ENCODE results near the gene KHNYN.
A peak's percentile ranks its signal among the peaks of the same experiment; 100 is the strongest.

KHNYN gene

DNA sequence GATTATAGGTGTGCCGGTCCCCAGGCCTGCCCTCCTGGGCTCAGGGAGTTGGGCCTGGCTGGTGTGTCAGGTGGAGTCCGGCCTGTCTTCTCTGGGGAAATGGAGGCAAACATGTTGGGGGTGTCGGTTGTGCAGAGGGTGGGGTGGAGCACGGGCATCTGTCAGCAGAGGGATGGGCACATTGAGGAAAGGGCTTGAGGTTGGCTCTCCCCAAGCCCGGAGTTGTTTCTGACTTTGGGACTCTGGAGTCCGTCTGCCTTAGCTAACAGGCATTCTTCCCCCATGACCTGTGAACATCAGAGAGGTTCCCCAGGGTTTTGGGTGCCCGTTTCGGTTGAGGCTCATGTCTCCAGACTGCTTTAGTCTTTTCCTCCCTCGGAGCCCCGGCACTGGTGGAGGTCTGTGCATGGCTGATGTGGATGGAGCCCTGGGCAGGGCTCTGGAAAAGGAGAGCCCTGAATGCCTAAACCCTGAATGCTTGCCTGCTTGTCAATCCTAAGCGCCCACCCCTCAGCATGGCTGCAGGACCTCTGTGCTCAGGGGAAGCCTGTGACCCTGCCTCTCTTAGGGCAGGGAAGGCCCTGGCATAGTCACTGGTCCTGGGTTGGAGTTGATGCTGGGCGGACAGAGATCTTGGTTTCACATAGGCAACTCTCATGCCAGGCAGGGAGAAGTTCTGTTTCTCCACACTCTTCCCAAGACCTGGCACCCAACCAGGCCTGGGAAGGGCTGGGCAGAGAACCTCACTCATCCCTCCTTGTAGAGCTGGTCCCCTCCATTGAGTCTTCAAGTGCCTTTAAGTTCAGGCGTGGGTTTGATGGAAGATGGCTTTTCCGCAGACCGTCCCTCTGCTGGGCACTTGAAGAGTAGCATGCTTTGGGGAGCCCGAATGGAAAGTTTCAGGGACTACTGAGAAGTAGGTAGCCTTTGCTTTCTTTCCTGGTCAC lies 18.0 kb upstream of the KHNYN start:
- ATAC-seq (peak; percentile 59), DNase-seq (peak; percentile 39)
- no peak overlapping the region for H3K4me3 Mint-ChIP-seq

DNA sequence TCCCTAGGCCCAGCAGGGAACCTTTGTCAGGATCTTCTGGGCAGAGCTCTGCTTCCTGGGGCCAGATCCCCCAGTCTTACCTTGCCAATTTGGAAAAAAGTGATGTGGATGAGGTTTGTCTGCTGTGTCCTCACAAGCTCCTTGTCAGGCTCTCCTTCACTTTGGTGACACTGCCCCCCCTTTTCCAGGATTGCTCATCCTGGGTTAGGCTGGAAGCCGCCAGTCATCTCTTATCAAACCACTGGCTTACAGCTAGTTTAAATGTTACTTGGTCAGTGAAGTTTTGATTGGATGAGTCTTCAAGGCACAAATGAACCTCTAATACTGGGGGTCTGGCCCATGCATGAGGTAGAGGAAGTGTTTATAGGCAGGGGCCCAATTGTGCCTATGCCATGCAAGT lies 15.7 kb upstream of the KHNYN start:
- DNase-seq (no peak), ATAC-seq (no peak)
- Mint-ChIP-seq H3K27me3 (peaks cover 7% of the 10 kb centered on the region), H3K4me3 (no peak overlapping the region), H3K9me3 (no peaks in the 10 kb centered on the region), H3K4me1 (no peaks in the 10 kb centered on the region), H3K36me3 (ENCODE audit: low read depth) (no peaks in the 10 kb centered on the region), H3K27ac (no peak overlapping the region)

More for the DNA sequence above, 18.0 kb upstream of the KHNYN start:
- no peaks in the 10 kb centered on the region for H3K4me1 Mint-ChIP-seq
- H3K9me3 Mint-ChIP-seq: no peaks in the 10 kb centered on the region
- H3K36me3 Mint-ChIP-seq (ENCODE audit: low read depth): no peaks in the 10 kb centered on the region
- no peaks in the 10 kb centered on the region for H3K27me3 Mint-ChIP-seq
- H3K27ac Mint-ChIP-seq: no peak overlapping the region

DNA sequence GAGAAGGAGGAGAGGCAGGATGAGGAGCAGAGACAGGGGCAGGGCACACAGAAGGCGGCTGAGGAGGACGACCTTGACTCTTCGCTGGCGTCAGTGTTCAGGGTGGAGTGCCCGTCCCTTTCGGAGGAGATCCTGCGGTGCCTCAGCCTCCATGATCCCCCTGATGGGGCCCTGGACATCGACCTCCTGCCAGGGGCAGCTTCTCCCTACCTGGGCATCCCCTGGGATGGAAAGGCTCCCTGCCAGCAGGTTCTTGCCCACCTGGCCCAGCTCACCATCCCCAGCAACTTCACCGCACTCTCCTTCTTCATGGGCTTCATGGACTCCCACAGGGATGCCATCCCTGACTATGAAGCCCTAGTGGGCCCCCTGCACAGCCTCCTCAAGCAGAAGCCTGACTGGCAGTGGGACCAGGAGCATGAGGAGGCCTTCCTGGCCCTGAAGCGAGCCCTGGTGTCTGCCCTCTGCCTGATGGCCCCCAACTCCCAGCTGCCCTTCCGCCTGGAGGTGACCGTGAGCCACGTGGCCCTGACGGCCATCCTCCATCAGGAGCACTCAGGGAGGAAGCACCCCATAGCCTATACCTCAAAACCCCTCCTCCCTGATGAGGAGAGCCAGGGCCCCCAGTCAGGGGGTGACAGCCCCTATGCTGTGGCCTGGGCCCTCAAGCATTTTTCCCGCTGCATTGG lies 14.9 kb upstream of the KHNYN start:
- ATAC-seq (no peak), DNase-seq (no peak)
- H3K27me3 Mint-ChIP-seq: peaks cover 7% of the 10 kb centered on the region
- no peaks in the 10 kb centered on the region for H3K4me1 Mint-ChIP-seq
- no peak overlapping the region for H3K4me3 Mint-ChIP-seq
- no peaks in the 10 kb centered on the region for H3K36me3 Mint-ChIP-seq (ENCODE audit: low read depth)
- H3K9me3 Mint-ChIP-seq: no peaks in the 10 kb centered on the region
- H3K27ac Mint-ChIP-seq: no peak overlapping the region

DNA sequence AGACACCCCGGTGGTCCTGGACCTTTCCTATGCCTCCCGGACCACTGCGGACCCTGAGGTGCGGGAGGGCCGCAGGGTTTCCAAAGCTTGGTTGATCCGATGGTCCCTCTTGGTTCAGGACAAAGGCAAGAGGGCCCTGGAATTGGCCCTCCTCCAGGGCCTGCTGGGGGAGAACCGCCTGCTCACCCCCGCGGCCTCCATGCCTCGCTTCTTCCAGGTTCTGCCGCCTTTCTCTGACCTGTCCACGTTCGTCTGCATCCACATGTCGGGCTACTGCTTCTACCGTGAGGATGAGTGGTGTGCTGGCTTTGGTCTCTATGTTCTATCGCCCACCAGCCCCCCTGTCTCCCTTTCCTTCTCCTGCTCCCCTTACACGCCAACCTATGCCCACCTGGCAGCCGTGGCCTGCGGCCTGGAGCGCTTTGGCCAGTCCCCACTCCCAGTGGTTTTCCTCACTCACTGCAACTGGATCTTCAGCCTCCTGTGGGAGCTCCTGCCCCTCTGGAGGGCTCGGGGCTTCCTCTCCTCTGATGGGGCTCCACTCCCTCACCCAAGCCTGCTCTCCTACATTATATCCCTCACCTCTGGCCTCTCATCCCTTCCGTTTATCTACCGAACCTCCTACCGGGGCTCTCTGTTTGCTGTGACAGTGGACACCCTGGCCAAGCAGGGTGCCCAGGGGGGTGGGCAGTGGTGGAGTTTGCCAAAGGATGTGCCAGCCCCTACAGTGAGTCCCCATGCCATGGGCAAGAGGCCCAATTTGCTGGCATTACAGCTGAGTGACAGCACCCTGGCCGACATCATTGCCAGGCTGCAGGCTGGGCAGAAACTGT lies 14.1 kb upstream of the KHNYN start:
- no peak for DNase-seq
- H3K36me3 Mint-ChIP-seq (ENCODE audit: low read depth): no peaks in the 10 kb centered on the region
- H3K4me1 Mint-ChIP-seq: no peaks in the 10 kb centered on the region
- ATAC-seq: no peak
- H3K4me3 Mint-ChIP-seq: no peak overlapping the region
- H3K9me3 Mint-ChIP-seq: no peaks in the 10 kb centered on the region
- peaks cover 7% of the 10 kb centered on the region for H3K27me3 Mint-ChIP-seq
- no peak overlapping the region for H3K27ac Mint-ChIP-seq

DNA sequence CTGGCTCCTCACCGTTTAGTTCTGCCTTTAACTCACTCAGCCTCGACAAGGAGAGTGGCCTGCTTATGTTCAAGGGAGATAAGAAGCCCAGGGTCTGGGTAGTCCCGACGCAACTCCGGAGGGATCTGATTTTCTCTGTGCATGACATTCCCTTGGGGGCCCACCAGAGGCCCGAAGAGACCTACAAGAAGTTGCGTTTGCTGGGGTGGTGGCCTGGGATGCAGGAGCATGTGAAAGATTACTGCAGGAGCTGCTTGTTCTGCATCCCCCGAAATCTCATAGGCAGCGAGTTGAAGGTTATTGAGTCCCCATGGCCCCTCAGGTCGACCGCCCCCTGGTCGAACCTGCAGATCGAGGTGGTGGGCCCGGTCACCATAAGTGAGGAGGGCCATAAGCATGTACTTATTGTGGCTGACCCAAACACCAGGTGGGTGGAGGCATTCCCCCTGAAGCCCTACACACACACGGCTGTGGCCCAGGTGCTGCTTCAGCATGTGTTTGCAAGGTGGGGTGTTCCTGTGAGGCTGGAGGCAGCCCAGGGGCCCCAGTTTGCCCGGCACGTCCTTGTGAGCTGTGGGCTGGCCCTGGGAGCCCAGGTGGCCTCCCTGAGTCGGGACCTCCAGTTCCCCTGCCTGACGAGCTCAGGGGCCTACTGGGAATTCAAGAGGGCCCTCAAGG lies 13.4 kb upstream of the KHNYN start:
- H3K27ac Mint-ChIP-seq: no peak overlapping the region
- ATAC-seq (no peak), DNase-seq (no peak)
- peaks cover 7% of the 10 kb centered on the region for H3K27me3 Mint-ChIP-seq
- H3K36me3 Mint-ChIP-seq (ENCODE audit: low read depth): no peaks in the 10 kb centered on the region
- no peak overlapping the region for H3K4me3 Mint-ChIP-seq
- H3K4me1 Mint-ChIP-seq: no peaks in the 10 kb centered on the region
- H3K9me3 Mint-ChIP-seq: no peaks in the 10 kb centered on the region

DNA sequence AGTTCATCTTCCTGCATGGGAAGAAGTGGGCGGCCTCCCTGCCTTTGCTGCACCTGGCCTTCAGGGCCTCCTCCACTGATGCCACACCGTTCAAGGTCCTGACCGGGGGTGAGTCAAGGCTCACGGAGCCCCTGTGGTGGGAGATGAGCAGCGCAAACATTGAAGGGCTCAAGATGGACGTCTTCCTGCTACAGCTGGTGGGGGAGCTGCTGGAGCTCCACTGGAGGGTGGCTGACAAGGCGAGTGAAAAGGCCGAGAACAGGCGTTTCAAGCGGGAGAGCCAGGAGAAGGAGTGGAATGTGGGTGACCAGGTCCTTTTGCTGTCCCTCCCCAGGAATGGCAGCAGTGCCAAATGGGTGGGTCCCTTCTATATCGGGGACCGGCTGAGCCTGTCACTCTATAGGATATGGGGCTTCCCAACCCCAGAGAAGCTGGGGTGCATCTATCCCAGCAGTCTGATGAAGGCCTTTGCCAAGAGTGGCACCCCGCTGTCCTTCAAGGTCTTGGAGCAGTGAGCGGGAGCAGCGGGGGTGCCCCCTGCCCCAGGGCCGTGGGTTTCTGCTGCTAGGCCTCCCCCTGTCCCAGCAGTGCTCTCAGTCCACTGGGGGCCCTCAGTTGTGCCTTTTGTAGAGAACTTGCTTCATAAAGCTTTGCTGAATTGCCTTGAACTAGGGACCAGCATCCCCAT lies 12.7 kb upstream of the KHNYN start:
- H3K36me3 Mint-ChIP-seq (ENCODE audit: low read depth): no peaks in the 10 kb centered on the region
- H3K4me1 Mint-ChIP-seq: no peaks in the 10 kb centered on the region
- DNase-seq (no peak), ATAC-seq (no peak)
- no peak overlapping the region for H3K27ac Mint-ChIP-seq
- no peak overlapping the region for H3K4me3 Mint-ChIP-seq
- no peaks in the 10 kb centered on the region for H3K9me3 Mint-ChIP-seq
- H3K27me3 Mint-ChIP-seq: peaks cover 7% of the 10 kb centered on the region

DNA sequence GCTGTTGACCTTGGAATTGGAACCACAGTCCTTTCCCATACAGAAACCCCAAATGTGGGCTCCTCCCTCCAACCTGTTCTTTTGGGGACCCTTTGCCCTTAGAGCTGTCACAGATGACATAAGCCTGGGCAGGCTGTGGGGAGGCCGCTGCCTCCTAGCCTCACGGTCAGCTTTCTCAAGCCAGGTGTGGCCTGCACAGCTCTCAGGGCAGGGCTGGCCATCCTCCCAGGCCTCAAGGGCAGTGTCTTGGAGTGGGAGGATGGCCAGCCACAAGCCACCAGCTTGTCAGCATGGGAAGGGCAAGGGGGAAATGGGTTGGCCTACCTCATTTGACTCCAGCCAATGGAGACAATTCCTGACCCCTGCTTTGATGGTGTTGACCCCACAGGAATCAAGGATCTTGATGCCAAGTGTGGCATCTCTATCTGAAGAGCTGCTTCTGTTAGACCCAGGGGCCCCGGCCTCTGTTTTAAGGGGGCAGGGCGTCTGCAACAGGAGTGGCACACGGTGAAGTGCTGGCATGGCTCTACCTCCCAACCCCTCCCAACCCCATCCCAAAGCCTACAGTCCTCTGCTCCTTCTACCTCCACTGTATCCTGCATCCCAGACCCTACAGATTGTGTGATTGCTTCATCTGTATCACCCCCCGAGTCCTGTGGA lies 11.8 kb upstream of the KHNYN start:
- ATAC-seq: no peak
- Mint-ChIP-seq H3K4me1 (no peaks in the 10 kb centered on the region), H3K4me3 (no peak overlapping the region), H3K27ac (no peak overlapping the region), H3K27me3 (peaks cover 7% of the 10 kb centered on the region), H3K9me3 (no peaks in the 10 kb centered on the region), H3K36me3 (ENCODE audit: low read depth) (no peaks in the 10 kb centered on the region)
- DNase-seq: no peak

DNA sequence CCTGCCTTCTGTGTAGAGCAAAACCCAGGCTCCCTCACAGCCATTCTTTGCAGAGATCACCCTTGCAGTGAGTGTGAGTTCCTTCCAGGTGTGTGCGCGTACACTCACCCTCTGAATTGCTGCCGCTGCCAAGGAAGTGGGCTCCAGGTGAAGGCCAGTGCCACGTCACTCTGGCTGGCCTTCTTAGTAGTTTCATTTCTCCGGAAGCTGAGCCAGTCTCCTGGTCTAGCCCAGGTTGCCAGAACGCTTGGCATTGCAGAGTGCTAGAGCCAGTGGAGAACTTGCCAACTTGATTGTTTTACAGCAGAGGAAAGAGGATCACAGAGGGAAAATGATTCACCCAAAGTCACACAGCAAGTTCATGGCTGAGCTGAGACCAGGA lies 11.3 kb upstream of the KHNYN start:
- ATAC-seq (no peak), DNase-seq (no peak)
- Mint-ChIP-seq H3K27ac (no peak overlapping the region), H3K27me3 (peaks cover 7% of the 10 kb centered on the region), H3K4me3 (no peak overlapping the region), H3K36me3 (ENCODE audit: low read depth) (no peaks in the 10 kb centered on the region), H3K4me1 (no peaks in the 10 kb centered on the region), H3K9me3 (no peaks in the 10 kb centered on the region)

DNA sequence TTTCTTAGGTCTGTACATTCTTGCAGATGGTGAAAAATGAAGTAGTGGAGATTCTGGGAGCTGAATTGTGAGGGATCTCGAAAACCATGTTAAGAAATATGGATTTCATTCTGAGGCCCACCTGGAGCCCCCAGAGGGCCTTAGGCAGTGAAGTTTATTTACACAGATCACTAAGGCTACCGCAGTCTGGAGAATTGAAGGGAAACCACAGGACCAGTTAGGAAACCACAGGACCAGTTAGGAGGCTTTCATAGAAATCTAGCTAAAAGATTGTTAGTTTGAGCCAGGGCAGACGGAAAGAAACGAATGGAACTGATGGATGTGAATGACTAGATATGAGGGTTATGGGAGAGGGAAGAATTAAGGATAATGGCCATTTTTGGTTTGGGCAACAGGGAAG lies 7.5 kb upstream of the KHNYN start:
- Mint-ChIP-seq H3K4me1 (peaks cover 14% of the 10 kb centered on the region), H3K27me3 (peaks cover 5% of the 10 kb centered on the region), H3K36me3 (ENCODE audit: low read depth) (no peaks in the 10 kb centered on the region), H3K4me3 (no peak overlapping the region), H3K27ac (no peak overlapping the region), H3K9me3 (no peaks in the 10 kb centered on the region)
- ATAC-seq: no peak
- no peak for DNase-seq

DNA sequence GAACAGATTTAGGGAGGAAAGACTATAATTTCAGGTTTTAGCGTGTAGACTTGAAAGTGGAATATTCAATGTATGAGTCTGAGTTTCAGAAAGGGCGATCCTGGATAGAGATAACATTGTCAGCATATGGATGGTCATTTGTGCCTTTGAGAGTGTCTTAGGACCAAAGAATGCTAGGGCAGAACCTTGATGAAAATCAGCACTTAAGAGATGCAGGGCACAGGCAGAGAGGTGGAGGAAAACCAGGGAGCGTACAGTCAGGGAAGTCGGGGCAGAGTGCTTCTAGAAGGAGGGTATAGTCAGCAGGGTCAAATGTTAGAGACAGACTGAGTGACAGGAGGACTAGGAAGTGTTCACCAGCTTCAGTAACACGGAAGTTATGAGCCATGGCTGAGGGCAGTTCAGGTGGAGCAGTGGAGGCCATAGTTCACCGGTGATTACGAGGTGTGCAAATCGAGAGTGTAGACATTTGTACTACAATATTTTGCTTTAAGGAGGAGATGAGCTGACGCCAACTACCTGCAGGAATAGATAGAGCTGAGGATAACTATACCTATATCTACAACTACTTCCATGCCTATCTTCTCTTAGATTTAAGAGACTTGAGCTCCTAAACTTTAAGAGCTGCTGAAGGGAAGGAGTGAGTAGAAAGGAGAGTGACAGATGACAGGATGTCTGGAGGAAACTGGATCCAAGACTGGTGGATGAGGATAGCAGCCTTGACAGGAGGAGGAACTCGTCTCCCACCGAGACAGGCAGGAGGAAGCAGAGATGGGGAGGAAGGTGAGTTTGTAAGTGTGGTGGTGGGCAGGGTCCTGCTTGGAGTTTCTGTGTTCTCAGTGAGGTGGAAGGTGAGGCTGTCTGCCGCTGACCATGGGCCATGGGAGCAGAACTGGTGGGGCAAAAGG lies 6.8 kb upstream of the KHNYN start:
- H3K27me3 Mint-ChIP-seq: peaks cover 5% of the 10 kb centered on the region
- no peaks in the 10 kb centered on the region for H3K9me3 Mint-ChIP-seq
- no peak overlapping the region for H3K4me3 Mint-ChIP-seq
- H3K36me3 Mint-ChIP-seq (ENCODE audit: low read depth): no peaks in the 10 kb centered on the region
- ATAC-seq (no peak), DNase-seq (no peak)
- peaks cover 17% of the 10 kb centered on the region for H3K4me1 Mint-ChIP-seq
- H3K27ac Mint-ChIP-seq: no peak overlapping the region

DNA sequence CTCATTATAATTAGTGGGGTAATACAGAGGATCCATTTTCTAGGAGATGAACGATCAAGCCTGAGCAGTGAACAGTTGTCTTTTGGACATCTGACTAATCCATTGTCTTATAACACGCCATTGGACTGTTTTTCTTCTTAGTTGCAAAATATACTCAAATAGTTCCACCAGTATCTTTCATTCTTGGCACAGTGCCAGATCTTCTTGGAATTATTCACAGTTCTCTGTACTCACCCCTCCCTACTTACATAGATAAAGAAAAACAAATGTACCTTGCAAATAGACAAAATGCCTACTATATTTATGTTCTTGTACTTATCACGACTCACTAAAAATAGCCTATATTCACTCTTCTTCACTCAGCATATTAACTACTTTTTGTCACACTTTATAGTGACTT lies 4.0 kb upstream of the KHNYN start:
- H3K27ac Mint-ChIP-seq: no peak overlapping the region
- H3K27me3 Mint-ChIP-seq: no peaks in the 10 kb centered on the region
- no peak for ATAC-seq
- peaks cover 24% of the 10 kb centered on the region for H3K4me1 Mint-ChIP-seq
- no peaks in the 10 kb centered on the region for H3K9me3 Mint-ChIP-seq
- no peaks in the 10 kb centered on the region for H3K36me3 Mint-ChIP-seq (ENCODE audit: low read depth)
- no peak for DNase-seq
- no peak overlapping the region for H3K4me3 Mint-ChIP-seq

DNA sequence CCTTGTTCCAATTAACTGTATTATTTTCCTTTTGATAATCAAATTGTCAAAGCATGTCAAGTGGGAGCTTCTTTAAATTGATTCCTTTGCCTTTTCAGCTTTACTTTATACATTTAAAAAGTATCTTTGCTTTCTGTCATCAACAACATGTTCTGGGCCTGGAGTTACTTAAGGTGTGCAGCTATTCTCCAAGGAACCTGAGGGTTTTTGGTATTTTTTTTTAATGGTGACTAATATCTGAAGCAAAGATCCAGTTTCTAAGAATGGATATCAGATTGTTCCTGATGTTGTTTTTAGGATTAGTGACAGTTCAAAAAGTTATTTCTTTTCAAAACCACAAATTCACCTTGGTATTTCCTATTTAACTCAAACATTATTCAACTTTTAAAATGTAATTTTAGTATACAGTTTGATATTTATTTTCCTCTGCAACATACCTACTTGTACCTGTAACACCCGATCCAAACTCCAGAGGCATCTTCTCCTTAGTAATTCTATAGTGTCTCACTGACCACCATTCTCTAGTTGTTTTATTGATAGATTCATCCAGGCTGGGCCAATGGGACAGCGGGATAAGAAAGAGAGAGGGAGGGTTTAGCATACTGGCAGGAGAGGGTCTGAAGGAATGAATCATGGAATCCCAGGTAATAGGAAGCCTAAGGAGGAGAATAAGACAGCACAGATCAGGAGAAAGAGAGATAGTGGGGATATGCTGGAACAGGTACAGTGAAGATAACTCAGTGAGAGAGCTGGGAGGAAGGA lies 3.4 kb upstream of the KHNYN start:
- H3K36me3 Mint-ChIP-seq (ENCODE audit: low read depth): no peaks in the 10 kb centered on the region
- DNase-seq (no peak), ATAC-seq (no peak)
- H3K9me3 Mint-ChIP-seq: no peaks in the 10 kb centered on the region
- H3K27ac Mint-ChIP-seq: no peak overlapping the region
- H3K4me1 Mint-ChIP-seq: peaks cover 29% of the 10 kb centered on the region
- no peak overlapping the region for H3K4me3 Mint-ChIP-seq
- H3K27me3 Mint-ChIP-seq: no peaks in the 10 kb centered on the region

Measured in activated naive CD8-positive, alpha-beta T cell treated with anti-CD3 and anti-CD28 coated beads, Interleukin-2, amount 50 U/mL, for 24 hours (primary cell).